GM21717 (cell line): Measurements from ENCODE around the gene TMEM252.
A peak's percentile ranks its signal among the peaks of the same experiment; 100 is the strongest.

ENCODE experiments used
- ATAC-seq: cut with Tn5 transposase; IDR thresholded peaks from one replicate; pipeline ENCODE4 v1.9.1; 2021; ENCODE audit warnings: mild to moderate bottlenecking, moderate library complexity; ENCODE audit not compliant: unreplicated experiment

TMEM252 gene, protein sequence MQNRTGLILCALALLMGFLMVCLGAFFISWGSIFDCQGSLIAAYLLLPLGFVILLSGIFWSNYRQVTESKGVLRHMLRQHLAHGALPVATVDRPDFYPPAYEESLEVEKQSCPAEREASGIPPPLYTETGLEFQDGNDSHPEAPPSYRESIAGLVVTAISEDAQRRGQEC

DNA sequence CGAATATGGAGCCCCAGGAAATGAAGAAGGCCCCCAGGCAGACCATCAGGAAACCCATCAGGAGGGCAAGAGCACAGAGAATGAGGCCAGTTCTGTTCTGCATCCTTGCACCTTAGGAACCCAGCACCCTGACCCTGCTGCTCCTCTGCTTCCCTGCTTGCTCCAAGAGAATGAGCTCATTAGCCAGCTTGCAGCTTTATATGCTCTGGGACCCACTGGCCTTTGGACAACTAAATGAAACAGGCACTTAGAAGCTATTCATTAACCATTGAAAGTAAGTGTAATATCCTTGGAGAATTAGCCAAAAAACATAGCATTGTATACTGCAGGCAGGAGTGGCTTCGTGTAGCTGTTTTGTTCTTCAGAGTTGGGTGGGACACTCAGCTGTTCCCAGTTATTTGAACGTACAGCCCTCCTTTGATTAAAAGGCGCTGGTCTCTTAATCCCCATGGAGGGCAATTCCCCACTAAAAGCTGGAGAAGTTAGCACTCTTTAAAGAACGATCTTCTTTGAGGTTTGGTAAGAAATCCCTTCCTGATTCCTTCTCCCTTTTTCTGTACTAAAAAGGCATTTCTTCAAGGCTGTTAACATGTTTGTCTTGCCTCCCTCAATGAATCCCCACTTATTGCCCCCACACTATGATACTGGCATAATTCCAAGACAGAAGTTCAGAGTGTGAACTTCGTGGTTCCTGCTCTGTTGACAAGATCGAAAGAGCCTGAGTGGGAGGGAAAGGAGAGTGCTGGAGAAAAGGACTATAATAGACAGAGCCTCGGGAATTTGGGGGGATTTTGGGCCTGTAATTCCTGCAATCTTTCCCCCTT lies at the start of gene TMEM252:
TMEM252 (minus strand) TSS at position 172 of the 824 bp plus-strand sequence; CDS start at position 103, 69 bp downstream.
- ATAC-seq, result no peak

DNA sequence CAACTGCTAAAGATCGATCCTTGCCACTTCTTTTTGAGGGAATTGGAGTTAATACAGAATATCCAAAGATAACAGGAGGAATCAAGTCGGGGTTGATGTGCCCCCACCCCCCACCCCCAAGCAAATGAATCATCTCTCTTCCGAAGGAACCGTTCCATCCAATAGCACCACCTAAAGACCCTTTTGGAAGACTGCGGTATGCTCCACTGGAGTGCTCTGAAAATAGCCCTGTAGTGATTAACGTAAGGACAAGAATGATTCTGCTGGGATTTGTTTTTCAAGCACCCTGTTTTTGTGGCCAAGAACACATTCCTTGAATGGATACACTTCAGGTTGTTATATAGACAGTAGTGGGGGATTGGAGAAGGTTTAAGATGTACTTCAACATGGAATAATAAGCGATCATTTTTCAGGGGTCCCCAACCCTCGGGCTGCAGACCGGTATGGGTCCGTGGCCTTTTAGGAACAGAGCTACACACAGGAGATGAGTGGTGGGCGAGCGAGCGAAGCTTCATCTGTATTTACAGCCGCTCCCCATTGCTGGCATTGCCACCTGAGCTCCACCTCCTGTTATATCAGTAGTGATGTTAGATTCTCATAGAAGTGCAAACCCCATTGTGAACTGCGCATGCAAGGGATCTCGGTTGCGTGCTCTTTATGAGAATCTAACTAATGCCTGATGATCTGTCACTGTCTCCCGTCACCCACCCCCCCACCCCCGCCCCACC lies 44.5 kb upstream of the TMEM252 start:
- ATAC-seq, result no peak

- ATAC-seq, result peak; percentile 92
These were observed 43.7 kb upstream of the TMEM252 start for GRCh38 chr9:68584189-68585033.

DNA sequence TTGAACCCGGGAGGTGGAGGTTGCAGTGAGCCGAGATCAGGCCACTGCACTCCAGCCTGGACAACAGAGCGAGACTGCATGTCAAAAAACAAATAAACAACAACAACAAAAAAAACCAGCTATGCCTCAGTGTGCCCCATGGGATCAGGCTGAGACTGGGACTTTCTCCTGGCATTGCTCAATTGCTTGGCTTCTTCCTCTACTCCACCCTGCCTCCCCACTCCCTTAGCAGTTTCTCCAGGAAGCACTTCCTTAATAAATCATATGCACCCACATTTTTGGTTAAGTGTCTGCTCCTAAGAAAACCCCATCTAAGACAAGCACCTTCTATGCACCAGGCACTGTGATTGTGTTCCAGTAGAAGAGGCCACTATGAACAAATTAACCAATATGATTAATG lies 41.0 kb upstream of the TMEM252 start:
- ATAC-seq, result no peak

GRCh38 chr9:68577774-68578591 lies 37.3 kb upstream of the TMEM252 start:
- peak; percentile 83 for ATAC-seq

DNA sequence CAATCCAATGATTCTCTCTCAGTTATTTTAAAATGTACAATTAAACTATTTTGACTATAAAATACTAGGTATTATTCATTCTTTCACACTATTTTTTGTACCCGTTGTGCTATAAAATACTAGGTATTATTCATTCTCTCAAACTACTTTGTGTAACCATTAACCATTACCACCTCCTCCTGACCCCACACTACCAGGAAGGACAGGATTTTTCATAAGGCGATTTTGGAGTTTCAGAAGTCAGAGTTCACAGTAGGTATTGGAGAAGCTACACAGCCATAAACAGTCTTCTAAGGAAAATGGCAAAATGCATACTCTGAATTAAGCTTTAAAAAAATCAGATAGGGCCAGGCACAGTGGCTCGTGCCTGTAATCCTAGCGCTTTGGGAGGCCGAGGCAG lies 35.1 kb upstream of the TMEM252 start:
- no peak for ATAC-seq

DNA sequence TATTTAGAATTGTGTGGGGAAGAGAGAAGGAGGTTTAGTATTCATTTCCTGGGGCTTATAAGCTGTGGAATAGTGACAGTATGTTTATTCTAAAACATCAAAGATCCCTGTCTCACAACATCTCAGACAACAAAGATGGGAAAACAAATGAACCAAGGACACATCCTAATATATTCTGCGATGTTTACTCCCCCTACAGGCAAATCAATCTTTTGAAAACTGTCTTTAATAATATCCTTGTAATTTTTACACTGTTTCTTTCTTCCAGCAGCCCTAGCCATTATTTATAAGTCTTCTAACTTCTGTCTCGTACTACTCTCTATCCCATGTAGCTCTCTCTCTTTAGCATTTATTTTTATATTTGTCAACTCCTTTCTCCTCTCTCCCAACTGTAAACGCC lies 33.5 kb upstream of the TMEM252 start:
- ATAC-seq, result no peak

DNA sequence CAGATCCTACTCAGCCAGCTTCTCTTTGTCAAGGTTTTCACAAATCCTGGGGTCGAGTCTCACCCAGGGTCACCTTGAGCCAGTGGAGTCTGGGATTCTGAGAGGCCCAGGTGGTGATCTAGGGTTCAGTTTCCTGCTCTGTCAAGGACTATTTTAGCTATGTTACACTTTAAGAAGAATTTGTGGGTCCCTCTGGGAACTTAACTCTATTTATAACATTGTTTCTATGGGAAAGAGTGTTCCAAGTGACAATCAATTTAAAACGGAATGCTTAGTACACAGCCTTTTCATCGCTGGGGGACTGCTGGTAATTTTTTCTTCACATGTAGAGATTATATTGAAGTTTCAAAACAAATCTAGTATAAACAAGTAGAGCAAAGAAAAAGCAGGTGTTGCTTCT lies 26.9 kb upstream of the TMEM252 start:
- ATAC-seq, result no peak

- ATAC-seq, result no peak
These were observed 21.8 kb upstream of the TMEM252 start for GRCh38 chr9:68562461-68562860.

DNA sequence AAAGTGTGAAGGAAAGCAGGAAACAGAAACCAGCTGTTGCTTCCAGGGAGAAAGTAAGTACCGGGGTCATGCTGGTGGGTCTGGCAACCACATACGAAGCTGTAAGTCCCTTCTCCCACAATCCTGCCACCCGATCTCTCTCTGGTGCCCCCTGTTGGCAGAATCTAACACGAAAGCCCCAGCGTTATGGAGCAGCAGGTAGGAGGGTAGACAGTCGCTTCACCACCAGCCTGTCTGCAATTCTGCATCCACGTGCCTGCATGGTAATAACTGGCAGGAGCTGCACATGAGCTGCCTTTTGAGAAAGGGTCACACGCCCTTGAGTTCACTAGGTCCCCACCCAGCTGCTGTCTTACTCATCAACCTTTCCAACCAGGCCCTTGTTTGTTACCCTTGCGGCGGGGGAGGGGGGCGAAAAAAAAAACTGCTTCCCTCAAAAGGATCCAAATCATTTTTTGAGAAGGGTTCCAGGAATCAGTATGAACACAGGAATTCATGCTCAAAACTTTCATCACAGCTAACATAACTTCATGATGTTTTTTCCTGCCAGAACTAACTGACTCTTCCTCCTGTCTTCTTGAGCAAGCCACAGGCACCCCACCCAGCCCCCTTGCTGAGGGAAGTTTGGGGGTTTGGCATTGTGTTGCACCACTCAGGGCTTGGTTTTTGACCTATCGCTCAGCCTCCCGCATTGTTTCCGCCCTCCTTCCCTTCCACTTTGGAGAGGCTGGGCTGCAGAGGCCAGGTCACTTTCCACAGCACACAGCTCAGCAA lies 19.6 kb upstream of the TMEM252 start:
- ATAC-seq, result peak; percentile 62

DNA sequence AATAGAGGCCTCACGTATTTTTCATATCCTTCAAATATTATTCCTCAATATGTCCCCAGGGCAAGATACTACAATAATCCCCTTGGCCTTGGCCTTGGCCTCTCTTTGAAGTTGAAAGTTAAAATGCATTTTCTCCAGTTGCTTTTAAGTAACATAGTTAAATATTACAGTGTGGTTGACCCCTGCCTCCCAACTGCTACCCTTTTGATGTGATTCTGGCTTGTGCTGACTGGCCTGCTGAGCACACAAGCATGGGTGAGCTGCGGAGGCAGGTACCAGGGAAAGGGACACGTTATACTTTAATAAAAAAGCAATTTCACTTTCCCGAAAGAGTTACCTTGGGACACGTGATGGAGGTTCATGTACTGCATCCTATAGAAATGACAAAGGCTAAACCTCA lies 17.9 kb upstream of the TMEM252 start:
- ATAC-seq, result no peak

DNA sequence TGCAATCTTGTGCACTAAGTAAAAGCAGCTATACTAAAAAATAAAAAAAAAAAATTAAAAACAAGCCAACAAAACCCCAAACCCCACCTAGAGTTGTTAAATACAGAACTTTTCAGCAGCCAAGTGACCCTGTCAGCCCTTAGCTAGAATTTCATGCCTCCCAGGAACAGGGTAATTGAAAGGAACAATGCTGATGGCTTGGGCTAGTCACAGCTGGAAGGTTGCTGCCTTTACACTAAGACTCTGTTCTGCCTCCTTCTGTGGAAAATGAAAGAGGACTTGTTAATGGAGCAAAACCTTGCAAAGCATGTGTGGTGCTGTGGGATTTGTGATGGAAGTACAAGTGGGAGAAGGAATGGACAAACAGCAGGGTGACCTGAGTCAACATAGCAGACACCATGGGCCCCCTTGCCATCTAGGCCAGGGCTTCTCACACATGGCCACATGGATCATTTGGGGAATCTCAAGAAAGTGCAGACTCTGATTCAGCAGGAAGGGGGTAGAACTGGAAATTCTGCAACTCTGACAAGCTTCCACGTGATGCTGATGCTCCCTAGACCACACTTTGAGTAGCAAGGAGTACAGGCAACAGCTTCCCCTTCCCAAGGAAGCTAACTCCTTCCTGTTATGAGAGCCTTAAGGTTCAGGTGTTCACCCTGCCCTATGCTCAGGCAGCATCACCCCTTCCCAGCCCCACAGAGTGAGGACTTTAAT lies 14.9 kb upstream of the TMEM252 start:
- ATAC-seq, result no peak

GRCh38 chr9:68552700-68553476 lies 12.2 kb upstream of the TMEM252 start:
- ATAC-seq, result no peak

GRCh38 chr9:68551191-68551590 lies 10.5 kb upstream of the TMEM252 start:
- ATAC-seq, result no peak

DNA sequence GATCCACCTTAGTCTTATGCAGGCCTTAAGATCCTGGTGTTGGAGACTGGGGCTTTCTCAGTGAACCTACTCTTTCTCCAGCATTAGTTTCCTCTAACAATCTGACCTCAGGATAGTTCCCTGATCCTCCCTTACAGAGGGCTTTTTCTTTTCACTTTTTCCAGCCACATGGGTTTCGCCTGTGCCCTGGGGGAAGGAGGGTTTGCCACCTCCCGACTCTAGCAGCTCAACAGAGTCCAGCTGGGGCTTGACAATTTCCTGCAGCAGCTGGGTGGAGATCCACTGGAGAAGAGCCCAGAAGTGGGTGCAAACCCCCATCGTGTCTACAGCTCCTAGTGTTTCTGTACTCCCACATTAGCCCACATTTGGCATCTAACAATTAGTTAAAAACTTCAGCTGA lies 7.6 kb upstream of the TMEM252 start:
- ATAC-seq, result no peak

GRCh38 chr9:68547417-68547816 lies 6.7 kb upstream of the TMEM252 start:
- no peak for ATAC-seq

- peak; percentile 78 for ATAC-seq
These were observed 6.1 kb upstream of the TMEM252 start for GRCh38 chr9:68546596-68547390.
